HEK293 (cell line): ENCODE results near the gene LRRC2.

Experiments used
- CTCF ChIA-PET: fragments of 350-600 bp; formaldehyde crosslinking; extraction: SDS; loops from one replicate; lab custom pipeline; 2021; ENCODE audit warnings: antibody characterized with exemption; lab: Yijun Ruan, JAX
- POLR2A ChIA-PET: fragments of 300-600 bp; formaldehyde crosslinking; extraction: SDS; loops from one replicate; lab custom pipeline; 2020; ENCODE audit warnings: antibody characterized with exemption, inconsistent platforms; lab: Yijun Ruan, JAX
- H3K27ac ChIP-seq: fragments of 200-500 bp; sonication (Bioruptor generic); 2 replicates; pipeline ENCODE4 v1.5.1; 2014; ENCODE audit warnings: low read depth, low read length, control low read depth, inconsistent platforms; ENCODE audit errors: extremely low read depth
- H3K36me3 ChIP-seq, 2 experiments: fragments of 200-500 bp in 1 of 2; sonication (Bioruptor generic) in 1 of 2; 1 replicate in 1 of 2; 2 replicates in 1 of 2; pipeline ENCODE4 v1.5.1; 2014 to 2017; ENCODE audit warnings: inconsistent platforms in 2 of 2, low read length in 2 of 2; ENCODE audit not compliant: control insufficient read depth in 2 of 2, insufficient read depth in 1 of 2
- H3K4me1 ChIP-seq: fragments of 200-500 bp; sonication (Bioruptor generic); 2 replicates; pipeline ENCODE4 v1.5.1; 2014; ENCODE audit warnings: mild to moderate bottlenecking, low read length, inconsistent platforms; ENCODE audit not compliant: control insufficient read depth, insufficient read depth
- H3K4me3 ChIP-seq: 2 replicates; pipeline ENCODE4 v1.5.1; 2011; ENCODE audit warnings: low read depth, mild to moderate bottlenecking, control low read depth, low read length, moderate library complexity
- H3K9me3 ChIP-seq: fragments of 200-500 bp; sonication (Bioruptor generic); 2 replicates; pipeline ENCODE4 v1.5.1; 2014; ENCODE audit warnings: low read depth, low read length, inconsistent platforms; ENCODE audit not compliant: control insufficient read depth, insufficient read depth
- BCL11B ChIP-seq: fragments of 450-650 bp; formaldehyde crosslinking; IDR thresholded peaks from 2 replicates; pipeline ENCODE4 v1.5.1; 2016; ENCODE audit warnings: low read depth, missing biosample characterization, missing genetic modification characterization
- GLI4 ChIP-seq: fragments of 450-650 bp; formaldehyde crosslinking; IDR thresholded peaks from 2 replicates; pipeline ENCODE4 v1.5.1; 2016; ENCODE audit warnings: missing biosample characterization, missing genetic modification characterization
- MEIS1 ChIP-seq: sonication (generic); formaldehyde crosslinking; IDR thresholded peaks from 2 replicates; pipeline ENCODE4 v1.8.1; 2022; ENCODE audit warnings: missing genetic modification reagents, mild to moderate bottlenecking, borderline replicate concordance
- MZF1 ChIP-seq: fragments of 450-650 bp; formaldehyde crosslinking; IDR thresholded peaks from 2 replicates; pipeline ENCODE4 v1.5.1; 2017; ENCODE audit warnings: missing biosample characterization, missing genetic modification characterization, borderline replicate concordance
- SETDB1 ChIP-seq: IDR thresholded peaks from one replicate; pipeline ENCODE4 v1.6.1; 2017; ENCODE audit warnings: mild to moderate bottlenecking, low read length, moderate library complexity, mixed read lengths; ENCODE audit not compliant: insufficient read length
- SP7 ChIP-seq: fragments of 450-650 bp; formaldehyde crosslinking; IDR thresholded peaks from 2 replicates; pipeline ENCODE4 v1.5.1; 2016; ENCODE audit warnings: missing biosample characterization, missing genetic modification characterization
- WT1 ChIP-seq: fragments of 450-650 bp; formaldehyde crosslinking; IDR thresholded peaks from 2 replicates; pipeline ENCODE4 v1.5.1; 2016; ENCODE audit warnings: missing biosample characterization, missing genetic modification characterization
- ZEB2 ChIP-seq: fragments of 450-650 bp; formaldehyde crosslinking; IDR thresholded peaks from 2 replicates; pipeline ENCODE4 v1.5.1; 2016; ENCODE audit warnings: missing biosample characterization, missing genetic modification characterization
- ZFP41 ChIP-seq: fragments of 450-650 bp; formaldehyde crosslinking; IDR thresholded peaks from 2 replicates; pipeline ENCODE4 v1.5.1; 2016; ENCODE audit warnings: missing biosample characterization, missing genetic modification characterization, borderline replicate concordance
- ZIC2 ChIP-seq: fragments of 450-650 bp; formaldehyde crosslinking; IDR thresholded peaks from 2 replicates; pipeline ENCODE4 v1.5.1; 2016; ENCODE audit warnings: missing biosample characterization, missing genetic modification characterization
- ZNF114 ChIP-seq: fragments of 450-650 bp; formaldehyde crosslinking; IDR thresholded peaks from 2 replicates; pipeline ENCODE4 v1.5.0; 2017; ENCODE audit warnings: missing biosample characterization, missing genetic modification characterization
- ZNF146 ChIP-seq: fragments of 450-650 bp; formaldehyde crosslinking; IDR thresholded peaks from 2 replicates; pipeline ENCODE4 v1.5.1; 2016; ENCODE audit warnings: missing biosample characterization, missing genetic modification characterization
- ZNF155 ChIP-seq: fragments of 450-650 bp; formaldehyde crosslinking; IDR thresholded peaks from 2 replicates; pipeline ENCODE4 v1.5.1; 2016; ENCODE audit warnings: missing biosample characterization, missing genetic modification characterization
- ZNF221 ChIP-seq: fragments of 450-650 bp; formaldehyde crosslinking; IDR thresholded peaks from 2 replicates; pipeline ENCODE4 v1.5.1; 2017; ENCODE audit warnings: missing biosample characterization, missing genetic modification characterization, borderline replicate concordance
- ZNF266 ChIP-seq: fragments of 450-650 bp; formaldehyde crosslinking; IDR thresholded peaks from 2 replicates; pipeline ENCODE4 v1.5.1; 2016; ENCODE audit warnings: missing biosample characterization, missing genetic modification characterization, low read depth
- ZNF391 ChIP-seq: fragments of 450-650 bp; formaldehyde crosslinking; IDR thresholded peaks from 2 replicates; pipeline ENCODE4 v1.5.1; 2016; ENCODE audit warnings: low read depth, missing biosample characterization, missing genetic modification characterization, borderline replicate concordance
- ZNF416 ChIP-seq: fragments of 450-650 bp; formaldehyde crosslinking; IDR thresholded peaks from 2 replicates; pipeline ENCODE4 v1.5.1; 2016; ENCODE audit warnings: missing biosample characterization, missing genetic modification characterization
- ZNF561 ChIP-seq: fragments of 450-650 bp; IDR thresholded peaks from 2 replicates; pipeline ENCODE4 v1.5.1; 2018; ENCODE audit warnings: missing biosample characterization, missing genetic modification characterization, borderline replicate concordance
- ZNF677 ChIP-seq: fragments of 450-650 bp; IDR thresholded peaks from 2 replicates; pipeline ENCODE4 v1.5.0; 2018; ENCODE audit warnings: missing biosample characterization, mild to moderate bottlenecking, missing genetic modification characterization, moderate library complexity
- ZNF707 ChIP-seq: fragments of 450-650 bp; formaldehyde crosslinking; IDR thresholded peaks from 2 replicates; pipeline ENCODE4 v1.5.1; 2016; ENCODE audit warnings: missing biosample characterization, missing genetic modification characterization
- ZNF747 ChIP-seq: fragments of 450-650 bp; formaldehyde crosslinking; IDR thresholded peaks from 2 replicates; pipeline ENCODE4 v1.5.1; 2016; ENCODE audit warnings: missing biosample characterization, missing genetic modification characterization
- ZNF76 ChIP-seq: fragments of 450-650 bp; formaldehyde crosslinking; IDR thresholded peaks from 2 replicates; pipeline ENCODE4; 2016; ENCODE audit warnings: low read depth, missing biosample characterization, missing genetic modification characterization, borderline replicate concordance
- TF ChIP-seq, protein P1 (sequence below): fragments of 450-650 bp; formaldehyde crosslinking; IDR thresholded peaks from 2 replicates; pipeline ENCODE4 v1.5.1; 2016; ENCODE audit warnings: missing biosample characterization, missing genetic modification characterization
- TF ChIP-seq, protein P2 (sequence below): fragments of 450-650 bp; formaldehyde crosslinking; conservative IDR thresholded peaks from 2 replicates; pipeline ENCODE4 v1.5.1; 2016; ENCODE audit warnings: low read depth, missing biosample characterization, missing genetic modification characterization
- TF ChIP-seq, protein P3 (sequence below): sonication (generic); formaldehyde crosslinking; IDR thresholded peaks from 2 replicates; pipeline ENCODE4 v1.8.1; 2022; ENCODE audit warnings: mild to moderate bottlenecking, moderate library complexity, missing genetic modification reagents
- TF ChIP-seq, protein P4 (sequence below): fragments of 450-650 bp; formaldehyde crosslinking; IDR thresholded peaks from 2 replicates; pipeline ENCODE4 v1.5.1; 2017; ENCODE audit warnings: missing biosample characterization, missing genetic modification characterization

LRRC2 gene

GRCh38 chr3:46527239-46527638 lies 38.9 kb downstream of the LRRC2 start:
- TF ChIP-seq ZEB2 (tag by site-specific recombination) (no peak), MZF1 (tag by site-specific recombination) (no peak), ZNF266 (tag by site-specific recombination) (no peak), WT1 (tag by site-specific recombination) (no peak), MEIS1 (no peak), BCL11B (no peak), ZNF221 (tag by site-specific recombination) (no peak), ZNF391 (no peak), ZNF114 (tag by site-specific recombination) (no peak), ZNF416 (tag by site-specific recombination) (no peak), ZNF677 (tag by site-specific recombination) (no peak), SP7 (tag by site-specific recombination) (no peak), ZIC2 (tag by site-specific recombination) (no peak)
- TF ChIP-seq, protein P1, sequence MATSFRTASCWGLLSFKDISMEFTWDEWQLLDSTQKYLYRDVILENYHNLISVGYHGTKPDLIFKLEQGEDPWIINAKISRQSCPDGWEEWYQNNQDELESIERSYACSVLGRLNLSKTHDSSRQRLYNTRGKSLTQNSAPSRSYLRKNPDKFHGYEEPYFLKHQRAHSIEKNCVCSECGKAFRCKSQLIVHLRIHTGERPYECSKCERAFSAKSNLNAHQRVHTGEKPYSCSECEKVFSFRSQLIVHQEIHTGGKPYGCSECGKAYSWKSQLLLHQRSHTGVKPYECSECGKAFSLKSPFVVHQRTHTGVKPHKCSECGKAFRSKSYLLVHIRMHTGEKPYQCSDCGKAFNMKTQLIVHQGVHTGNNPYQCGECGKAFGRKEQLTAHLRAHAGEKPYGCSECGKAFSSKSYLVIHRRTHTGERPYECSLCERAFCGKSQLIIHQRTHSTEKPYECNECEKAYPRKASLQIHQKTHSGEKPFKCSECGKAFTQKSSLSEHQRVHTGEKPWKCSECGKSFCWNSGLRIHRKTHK (tag by site-specific recombination): no peak
- Histone ChIP-seq H3K36me3 (no peaks in the 10 kb centered on the region), H3K4me3 (no peak overlapping the region), H3K4me1 (no peaks in the 10 kb centered on the region), H3K9me3 (no peaks in the 10 kb centered on the region), H3K27ac (no peak overlapping the region)
- POLR2A ChIA-PET: interaction anchor here (0.8 kb wide), 1 partner anchor 13 kb away, joined by 3 read pairs; no protein-coding TSS in a partner anchor
- CTCF ChIA-PET: interaction anchor here (0.6 kb wide), 1 partner anchor 343 kb away, joined by 3 read pairs; no protein-coding TSS in a partner anchor

DNA sequence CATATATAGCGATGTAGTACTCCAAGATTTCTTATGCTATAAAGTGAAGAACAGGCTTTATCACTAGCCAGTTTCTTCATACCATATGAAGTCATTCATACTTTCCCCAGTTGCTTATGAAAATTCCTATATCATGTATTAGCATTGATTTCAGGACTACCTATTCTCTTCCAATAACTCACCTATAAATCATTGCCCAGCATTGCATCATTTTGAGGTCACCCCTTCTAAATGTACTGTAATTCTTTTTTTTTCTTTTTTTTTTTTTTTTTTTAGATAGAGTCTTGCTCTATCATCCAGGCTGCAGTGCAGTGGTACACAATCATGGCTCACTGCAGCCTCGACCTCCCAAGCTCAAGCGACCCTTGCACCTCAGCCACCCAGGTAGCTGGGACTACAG lies 41.3 kb downstream of the LRRC2 start:
- H3K4me3 ChIP-seq: no peak overlapping the region
- ChIA-PET POLR2A (no interaction called here), CTCF (interaction anchor here (1.9 kb wide), 1 partner anchor 36 kb away, joined by 7 read pairs; no protein-coding TSS in a partner anchor)
- no peaks in the 10 kb centered on the region for H3K4me1 ChIP-seq
- no peak overlapping the region for H3K27ac ChIP-seq
- H3K9me3 ChIP-seq: no peaks in the 10 kb centered on the region
- H3K36me3 ChIP-seq: no peaks in the 10 kb centered on the region
- TF ChIP-seq SETDB1 (no peak), ZNF707 (tag by site-specific recombination) (no peak), ZNF76 (tag by site-specific recombination) (no peak), ZNF747 (tag by site-specific recombination) (no peak), ZNF155 (tag by site-specific recombination) (no peak), ZFP41 (tag by site-specific recombination) (no peak), GLI4 (tag by site-specific recombination) (no peak), ZNF146 (no peak), ZNF561 (no peak)
- TF ChIP-seq, protein P2, sequence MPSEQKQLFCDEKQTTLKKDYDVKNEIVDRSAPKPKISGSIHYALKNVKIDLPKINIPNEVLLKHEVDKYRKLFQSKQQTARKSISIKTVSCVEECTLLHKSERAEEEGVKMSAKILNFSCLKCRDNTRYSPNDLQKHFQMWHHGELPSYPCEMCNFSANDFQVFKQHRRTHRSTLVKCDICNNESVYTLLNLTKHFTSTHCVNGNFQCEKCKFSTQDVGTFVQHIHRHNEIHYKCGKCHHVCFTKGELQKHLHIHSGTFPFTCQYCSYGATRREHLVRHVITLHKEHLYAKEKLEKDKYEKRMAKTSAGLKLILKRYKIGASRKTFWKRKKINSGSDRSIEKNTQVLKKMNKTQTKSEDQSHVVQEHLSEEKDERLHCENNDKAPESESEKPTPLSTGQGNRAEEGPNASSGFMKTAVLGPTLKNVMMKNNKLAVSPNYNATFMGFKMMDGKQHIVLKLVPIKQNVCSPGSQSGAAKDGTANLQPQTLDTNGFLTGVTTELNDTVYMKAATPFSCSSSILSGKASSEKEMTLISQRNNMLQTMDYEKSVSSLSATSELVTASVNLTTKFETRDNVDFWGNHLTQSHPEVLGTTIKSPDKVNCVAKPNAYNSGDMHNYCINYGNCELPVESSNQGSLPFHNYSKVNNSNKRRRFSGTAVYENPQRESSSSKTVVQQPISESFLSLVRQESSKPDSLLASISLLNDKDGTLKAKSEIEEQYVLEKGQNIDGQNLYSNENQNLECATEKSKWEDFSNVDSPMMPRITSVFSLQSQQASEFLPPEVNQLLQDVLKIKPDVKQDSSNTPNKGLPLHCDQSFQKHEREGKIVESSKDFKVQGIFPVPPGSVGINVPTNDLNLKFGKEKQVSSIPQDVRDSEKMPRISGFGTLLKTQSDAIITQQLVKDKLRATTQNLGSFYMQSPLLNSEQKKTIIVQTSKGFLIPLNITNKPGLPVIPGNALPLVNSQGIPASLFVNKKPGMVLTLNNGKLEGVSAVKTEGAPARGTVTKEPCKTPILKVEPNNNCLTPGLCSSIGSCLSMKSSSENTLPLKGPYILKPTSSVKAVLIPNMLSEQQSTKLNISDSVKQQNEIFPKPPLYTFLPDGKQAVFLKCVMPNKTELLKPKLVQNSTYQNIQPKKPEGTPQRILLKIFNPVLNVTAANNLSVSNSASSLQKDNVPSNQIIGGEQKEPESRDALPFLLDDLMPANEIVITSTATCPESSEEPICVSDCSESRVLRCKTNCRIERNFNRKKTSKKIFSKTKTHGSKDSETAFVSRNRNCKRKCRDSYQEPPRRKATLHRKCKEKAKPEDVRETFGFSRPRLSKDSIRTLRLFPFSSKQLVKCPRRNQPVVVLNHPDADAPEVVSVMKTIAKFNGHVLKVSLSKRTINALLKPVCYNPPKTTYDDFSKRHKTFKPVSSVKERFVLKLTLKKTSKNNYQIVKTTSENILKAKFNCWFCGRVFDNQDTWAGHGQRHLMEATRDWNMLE (tag by site-specific recombination): no peak
- TF ChIP-seq, protein P3, sequence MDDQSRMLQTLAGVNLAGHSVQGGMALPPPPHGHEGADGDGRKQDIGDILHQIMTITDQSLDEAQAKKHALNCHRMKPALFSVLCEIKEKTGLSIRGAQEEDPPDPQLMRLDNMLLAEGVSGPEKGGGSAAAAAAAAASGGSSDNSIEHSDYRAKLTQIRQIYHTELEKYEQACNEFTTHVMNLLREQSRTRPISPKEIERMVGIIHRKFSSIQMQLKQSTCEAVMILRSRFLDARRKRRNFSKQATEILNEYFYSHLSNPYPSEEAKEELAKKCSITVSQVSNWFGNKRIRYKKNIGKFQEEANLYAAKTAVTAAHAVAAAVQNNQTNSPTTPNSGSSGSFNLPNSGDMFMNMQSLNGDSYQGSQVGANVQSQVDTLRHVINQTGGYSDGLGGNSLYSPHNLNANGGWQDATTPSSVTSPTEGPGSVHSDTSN (CRISPR knock-in tag): no peak
- TF ChIP-seq, protein P4, sequence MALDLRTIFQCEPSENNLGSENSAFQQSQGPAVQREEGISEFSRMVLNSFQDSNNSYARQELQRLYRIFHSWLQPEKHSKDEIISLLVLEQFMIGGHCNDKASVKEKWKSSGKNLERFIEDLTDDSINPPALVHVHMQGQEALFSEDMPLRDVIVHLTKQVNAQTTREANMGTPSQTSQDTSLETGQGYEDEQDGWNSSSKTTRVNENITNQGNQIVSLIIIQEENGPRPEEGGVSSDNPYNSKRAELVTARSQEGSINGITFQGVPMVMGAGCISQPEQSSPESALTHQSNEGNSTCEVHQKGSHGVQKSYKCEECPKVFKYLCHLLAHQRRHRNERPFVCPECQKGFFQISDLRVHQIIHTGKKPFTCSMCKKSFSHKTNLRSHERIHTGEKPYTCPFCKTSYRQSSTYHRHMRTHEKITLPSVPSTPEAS (tag by site-specific recombination): no peak
